ENCODE data around the gene SPAST.
"Not testable (repeated sequence)": the region's sequence is repeated elsewhere in the genome, so short reads cannot be mapped to it uniquely, and the experiment has no call there.

SPAST gene, protein sequence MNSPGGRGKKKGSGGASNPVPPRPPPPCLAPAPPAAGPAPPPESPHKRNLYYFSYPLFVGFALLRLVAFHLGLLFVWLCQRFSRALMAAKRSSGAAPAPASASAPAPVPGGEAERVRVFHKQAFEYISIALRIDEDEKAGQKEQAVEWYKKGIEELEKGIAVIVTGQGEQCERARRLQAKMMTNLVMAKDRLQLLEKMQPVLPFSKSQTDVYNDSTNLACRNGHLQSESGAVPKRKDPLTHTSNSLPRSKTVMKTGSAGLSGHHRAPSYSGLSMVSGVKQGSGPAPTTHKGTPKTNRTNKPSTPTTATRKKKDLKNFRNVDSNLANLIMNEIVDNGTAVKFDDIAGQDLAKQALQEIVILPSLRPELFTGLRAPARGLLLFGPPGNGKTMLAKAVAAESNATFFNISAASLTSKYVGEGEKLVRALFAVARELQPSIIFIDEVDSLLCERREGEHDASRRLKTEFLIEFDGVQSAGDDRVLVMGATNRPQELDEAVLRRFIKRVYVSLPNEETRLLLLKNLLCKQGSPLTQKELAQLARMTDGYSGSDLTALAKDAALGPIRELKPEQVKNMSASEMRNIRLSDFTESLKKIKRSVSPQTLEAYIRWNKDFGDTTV

DNA sequence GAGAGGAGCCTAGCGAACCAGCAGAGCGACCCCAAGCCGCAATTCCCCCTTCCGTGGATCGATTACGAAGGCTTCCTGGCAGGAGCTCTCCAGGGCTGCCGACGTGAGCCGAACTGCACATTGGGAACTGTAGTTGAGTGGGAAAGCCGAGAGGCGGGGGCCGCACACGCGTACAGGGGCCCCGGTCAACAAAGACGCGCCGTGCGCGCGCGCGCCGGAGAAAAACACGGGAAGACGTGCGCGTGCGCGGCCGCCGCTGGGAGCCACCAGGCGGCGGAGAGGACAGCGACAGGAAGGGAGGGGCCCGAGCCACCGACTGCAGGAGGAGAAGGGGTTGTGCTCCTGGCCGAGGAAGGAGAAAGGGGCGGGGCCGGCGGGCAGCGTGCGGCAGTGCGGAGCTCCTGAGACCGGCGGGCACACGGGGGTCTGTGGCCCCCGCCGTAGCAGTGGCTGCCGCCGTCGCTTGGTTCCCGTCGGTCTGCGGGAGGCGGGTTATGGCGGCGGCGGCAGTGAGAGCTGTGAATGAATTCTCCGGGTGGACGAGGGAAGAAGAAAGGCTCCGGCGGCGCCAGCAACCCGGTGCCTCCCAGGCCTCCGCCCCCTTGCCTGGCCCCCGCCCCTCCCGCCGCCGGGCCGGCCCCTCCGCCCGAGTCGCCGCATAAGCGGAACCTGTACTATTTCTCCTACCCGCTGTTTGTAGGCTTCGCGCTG lies at the start of gene SPAST:
TSS of gene SPAST (plus strand) at position 247 of the 711 bp plus-strand sequence. CDS start at position 523, 276 bp downstream.
- DNase-seq = peak; percentile 93

DNA sequence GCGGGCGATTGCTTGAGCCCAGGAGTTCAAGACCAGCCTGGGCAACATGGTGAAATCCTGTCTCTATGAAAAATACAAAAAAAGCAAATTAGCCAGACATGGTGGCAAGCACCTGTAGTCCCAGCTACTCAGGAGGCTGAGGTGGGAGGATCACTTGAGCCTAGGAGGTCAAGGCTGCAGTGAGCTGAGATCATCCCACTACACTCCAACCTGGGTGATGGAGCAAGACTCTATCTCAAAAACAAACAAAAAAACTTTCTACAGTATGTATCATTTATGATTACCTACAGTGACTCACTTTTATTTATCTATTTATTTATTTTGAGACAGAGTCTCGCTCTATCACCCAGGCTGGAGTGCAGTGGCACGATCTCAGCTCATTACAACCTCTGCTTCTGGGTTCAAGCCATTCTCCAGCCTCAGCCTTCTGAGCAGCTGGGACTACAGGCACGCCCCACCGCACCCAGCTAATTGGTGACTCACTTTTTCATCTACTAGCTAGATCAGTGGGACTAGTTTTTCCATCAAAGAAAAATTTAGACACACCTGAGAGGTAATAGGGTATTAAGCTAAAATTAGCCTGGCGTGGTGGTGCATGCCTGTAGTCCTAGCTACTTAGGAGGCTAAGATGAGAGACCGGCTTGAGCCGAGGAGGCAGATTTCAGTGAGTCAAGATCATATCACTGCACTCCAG lies 44.4 kb upstream of the SPAST start:
- DNase-seq = not testable (repeated sequence)

DNA sequence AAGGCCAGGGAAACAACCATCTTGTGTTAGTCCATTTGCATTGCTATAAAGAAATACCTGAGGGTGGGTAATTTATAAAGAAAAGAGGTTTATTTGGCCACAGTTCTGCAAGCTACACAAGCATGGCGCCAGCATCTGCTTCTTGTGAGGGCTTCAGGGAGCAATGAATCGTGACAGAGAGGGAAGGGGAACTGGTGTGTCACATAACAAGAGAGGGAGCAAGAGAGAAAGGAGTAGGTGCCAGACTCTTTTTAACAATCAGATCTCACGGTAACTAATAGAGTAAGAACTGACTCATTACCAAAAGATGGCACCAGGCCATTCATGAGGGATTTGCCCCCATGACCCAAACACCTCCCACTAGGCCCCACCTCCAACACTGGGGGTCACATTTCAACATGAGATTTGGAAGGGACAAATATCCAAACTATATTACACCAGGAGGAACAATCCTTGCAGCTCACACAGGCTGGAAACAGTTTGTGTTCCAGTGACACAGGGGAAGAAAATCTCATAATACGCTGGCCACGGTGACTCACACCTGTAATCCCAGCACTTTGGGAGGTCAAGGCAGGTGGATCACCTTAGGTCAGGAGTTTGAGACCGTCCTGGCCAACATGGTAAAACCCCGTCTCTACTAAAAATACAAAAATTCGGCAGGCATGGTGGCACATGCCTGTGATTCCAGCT lies 29.0 kb upstream of the SPAST start:
- not testable (repeated sequence) for DNase-seq

DNA sequence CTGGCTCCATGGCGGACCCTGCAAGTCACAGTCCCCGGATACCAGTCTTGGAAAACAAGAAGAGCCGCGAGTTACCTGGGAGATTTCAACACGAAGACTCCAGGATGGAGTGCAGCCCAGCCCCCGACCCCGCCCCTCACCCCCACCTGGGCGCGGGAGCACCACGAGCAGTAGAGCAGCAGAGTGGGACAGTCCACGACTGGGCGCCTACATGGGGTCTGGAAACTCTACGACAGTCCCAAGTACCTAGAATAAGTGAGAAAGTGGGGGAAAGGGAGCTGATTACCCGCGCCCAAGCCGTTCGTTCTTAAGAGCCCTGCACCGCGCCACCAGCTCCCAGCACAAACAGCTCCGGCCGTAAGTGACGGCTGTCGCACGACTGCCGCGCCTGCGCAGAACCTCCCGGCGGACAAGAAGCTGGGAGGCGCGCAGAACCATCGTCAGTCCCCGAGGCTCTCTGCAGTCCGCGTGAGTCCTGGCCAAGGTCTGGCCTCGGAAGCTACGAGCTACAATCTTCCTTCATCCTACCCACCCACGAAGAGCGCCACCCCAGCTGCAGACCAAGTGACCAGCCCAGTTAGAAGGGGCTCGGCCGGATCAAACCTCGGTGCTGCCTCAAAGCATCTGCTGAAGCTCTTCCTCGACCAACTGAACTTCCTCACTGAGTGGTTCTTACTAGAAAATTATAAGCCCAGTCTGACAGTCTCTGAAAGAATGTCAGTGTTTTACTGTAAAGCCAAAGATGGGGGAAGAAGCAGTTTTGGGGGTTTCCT lies 23.7 kb upstream of the SPAST start, which contains the start of gene DPY30:
TSS of gene DPY30 (minus strand) at position 359 of the 773 bp plus-strand sequence. CDS start at position 10, 349 bp downstream.
- peak; percentile 88 for DNase-seq

DNA sequence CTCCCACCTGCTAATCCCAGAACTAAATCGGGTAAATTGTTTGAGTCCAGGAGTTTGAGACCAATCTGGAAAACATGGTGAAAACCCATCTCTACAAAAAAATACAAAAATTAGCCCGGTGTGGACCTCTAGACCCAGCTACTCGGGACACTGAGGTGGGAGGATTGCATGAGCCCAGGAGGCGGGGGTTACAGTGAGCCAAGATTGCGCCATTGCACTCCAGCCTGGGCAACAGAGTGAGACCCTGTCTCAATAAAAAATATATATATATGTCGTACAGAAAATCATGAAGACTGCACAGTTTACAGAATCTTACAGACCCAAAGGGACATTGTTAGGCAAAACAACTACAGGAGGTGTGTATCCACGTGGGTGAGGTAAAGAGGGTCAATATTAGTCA lies 19.8 kb upstream of the SPAST start:
- DNase-seq = no peak

DNA sequence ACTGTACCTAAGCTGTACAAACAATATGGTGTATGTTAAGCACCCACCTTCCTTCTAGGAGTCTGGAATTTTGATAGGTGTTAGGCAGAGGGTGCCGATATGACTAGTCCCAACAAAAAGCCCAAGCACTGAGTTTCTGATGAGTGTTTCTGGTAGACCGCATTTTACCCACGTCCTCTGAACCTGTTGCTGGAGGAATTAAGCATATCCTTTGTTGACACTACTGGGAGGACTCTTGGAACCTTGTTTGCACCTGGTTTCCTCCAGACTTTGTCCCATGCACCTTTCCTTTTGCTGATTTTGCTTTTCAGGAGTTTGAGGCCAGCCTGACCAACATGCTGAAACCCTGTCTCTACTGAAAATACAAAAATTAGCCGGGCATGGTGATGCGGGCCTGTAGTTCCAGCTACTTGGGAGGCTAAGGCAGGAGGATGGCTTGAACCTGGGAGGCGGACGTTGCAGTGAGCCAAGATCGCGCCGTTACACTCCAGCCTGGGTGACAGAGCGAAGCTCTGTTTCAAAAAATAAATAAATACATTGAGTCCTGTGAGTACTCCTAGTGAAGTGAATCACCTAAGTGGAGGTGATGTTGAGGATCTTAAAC lies 11.4 kb upstream of the SPAST start:
- no peak for DNase-seq

DNA sequence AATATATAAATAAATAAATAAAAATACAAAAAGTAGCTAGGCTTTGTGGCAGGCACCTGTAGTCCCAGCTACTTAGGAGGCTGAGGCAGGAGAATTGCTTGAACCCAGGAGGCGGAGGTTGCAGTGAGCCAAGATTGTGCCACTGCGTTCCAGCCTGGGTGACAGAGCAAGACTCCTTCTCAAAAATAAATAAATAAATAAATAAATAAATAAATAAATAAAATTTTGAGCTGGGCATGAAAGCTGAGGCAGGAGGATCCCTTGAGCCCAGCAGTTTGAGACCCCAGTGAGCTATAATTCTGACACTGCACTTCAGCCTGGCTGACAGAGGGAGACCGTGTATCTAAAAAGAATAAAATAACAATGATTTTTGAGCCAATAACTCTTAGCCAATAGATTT lies 8.8 kb upstream of the SPAST start:
- DNase-seq = not testable (repeated sequence)

DNA sequence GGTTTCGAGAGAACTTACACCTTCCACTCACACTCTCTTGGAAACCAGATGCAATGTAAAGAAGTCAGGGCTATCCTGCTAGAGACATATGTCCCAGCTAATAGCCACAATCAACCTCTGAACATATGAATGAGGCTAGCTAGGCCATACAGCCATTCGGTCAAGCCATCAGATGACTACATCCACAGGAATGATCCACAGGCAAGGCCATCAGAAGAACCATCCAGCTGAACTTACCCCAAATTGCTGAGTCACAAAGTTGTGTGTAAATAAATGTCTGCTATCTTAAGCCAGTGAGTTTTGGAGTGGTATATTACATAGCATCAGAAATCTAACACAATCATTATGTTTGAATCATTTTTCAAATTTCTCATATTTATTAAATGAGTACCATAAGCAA lies 5.2 kb upstream of the SPAST start:
- no peak for DNase-seq

DNA sequence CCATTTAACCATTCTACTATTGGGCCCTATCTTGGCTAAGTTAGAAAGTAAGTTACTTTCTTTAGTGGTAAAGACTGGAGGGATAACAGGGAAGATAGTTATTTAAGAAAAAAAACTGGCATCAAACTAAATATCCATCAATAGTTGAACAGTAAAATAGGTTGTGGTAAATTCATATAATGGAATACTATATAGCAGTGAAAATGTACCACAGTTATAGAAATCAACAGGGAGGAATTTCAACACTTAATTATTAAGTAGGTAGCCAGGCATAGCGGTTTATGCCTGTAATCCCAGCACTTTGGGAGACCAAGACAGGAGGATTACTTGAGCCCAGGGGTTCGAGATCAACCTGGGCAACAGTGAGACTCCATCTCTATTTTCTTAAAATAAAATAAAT lies 3.1 kb upstream of the SPAST start:
- DNase-seq = no peak

DNA sequence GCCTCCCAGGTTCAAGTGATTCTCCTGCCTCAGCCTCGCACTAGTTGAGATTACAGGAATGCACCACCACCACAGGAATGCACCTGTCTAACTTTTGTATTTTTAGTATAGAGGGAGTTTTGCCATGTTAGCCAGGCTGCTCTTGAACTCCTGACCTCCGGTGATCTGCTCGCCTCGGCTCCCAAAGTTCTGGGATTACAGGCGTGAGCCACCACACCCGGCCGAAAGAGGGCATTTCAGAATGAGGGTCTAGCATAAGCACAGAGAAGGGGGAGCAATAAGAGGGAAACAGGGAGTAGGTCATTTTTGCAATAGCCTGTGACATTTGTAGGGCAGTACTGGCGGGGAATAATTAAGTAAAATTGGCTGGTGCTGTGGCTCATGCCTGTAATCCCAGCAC lies 1.9 kb upstream of the SPAST start:
- DNase-seq = no peak

DNA sequence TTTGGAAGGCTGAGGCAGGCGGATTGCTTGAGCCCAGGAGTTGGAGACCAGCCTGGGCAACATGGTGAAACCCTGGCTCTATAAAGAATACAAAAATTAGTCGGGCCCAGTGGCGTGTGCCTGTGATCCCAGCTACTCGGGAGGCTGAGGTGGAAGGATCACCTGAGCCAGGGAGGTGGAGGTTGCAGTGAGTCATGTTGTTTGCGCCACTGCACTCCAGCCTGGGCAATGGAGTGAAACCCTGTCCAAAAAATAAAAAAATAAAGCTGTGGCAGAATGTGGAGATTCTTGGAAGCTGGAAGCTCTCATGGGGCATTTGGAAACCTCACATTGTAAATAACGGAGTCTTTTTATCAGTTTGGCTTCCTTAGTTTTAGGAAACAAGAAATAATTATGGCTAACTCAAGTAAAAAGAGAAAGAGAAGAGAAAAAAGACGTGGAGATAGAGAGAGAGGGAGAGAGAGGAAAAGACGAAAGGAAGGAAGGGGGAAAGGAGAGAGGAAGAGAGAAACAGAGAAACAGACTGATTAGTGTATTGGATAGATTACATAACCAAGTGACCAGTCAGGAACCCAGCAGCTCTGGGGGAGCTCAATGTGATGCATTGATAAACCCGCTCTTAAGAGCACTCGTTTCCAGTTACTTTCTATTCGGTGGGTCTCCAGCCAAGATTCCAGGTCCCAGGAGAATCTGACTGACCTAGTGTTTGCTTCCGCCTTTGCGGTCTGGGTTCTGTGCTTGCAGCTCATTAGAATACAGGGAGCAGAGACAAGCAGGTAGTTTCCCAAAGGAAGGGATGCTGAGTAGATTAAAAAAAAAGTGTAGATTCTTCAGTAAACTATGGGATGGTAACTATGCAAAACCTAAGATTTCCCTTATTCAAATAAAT lies 1.1 kb upstream of the SPAST start:
- DNase-seq = peak; percentile 28

DNA sequence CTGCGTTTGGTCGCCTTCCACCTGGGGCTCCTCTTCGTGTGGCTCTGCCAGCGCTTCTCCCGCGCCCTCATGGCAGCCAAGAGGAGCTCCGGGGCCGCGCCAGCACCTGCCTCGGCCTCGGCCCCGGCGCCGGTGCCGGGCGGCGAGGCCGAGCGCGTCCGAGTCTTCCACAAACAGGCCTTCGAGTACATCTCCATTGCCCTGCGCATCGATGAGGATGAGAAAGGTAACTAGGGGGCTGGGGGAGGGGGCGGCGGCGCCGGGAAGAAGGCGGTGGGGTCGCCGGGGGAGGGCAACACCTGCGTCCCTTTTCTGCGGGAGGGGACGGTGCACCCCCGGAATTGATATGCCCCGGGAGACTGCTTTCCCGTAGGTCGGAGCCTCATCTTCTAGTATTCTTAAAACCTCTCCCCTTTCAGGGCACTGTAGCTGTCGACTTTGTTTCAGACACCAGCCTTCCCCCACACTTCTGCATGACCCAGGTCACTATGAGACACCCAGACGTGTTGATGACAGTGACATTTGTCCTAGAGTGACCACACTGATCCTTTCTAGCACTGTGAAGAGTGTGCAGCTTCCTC lies 755 bp downstream of the SPAST start:
- no peak for DNase-seq

DNA sequence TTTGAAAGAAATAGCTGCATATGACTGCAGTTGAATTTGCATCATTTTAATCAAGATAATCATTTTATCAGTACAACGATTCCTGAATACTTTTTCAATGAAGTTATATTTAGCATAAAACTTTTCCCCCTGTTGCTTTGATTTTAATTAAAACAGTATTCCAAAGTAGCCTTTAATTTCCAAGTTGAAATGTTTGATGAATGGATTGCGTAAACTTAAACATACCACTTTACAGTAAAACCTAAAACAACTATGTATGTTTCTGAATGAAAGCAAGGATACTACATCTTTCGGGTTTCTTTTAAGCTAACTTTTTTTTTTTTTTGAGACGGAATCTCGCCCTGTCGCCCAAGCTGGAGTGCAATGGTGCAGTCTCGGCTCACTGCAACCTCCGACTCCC lies 1.4 kb downstream of the SPAST start:
- DNase-seq = no peak

DNA sequence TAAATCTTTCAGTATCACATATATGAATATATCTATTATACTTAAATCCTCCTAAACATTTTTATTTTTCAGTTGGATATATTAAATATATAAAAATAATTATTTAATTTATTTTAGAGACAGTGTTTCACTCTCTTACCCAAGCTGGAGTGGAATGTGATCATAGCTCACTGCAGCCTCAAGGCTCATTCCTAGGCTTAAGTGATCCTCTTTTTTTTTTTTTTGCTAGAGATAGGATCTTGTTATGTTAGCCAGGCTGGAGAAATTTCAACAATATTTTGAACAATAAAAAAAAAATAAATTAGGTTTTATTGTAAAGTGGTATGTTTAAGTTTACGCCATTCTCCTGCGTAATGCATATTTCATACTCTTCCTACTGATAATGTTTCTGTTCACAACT lies 4.2 kb downstream of the SPAST start:
- no peak for DNase-seq

DNA sequence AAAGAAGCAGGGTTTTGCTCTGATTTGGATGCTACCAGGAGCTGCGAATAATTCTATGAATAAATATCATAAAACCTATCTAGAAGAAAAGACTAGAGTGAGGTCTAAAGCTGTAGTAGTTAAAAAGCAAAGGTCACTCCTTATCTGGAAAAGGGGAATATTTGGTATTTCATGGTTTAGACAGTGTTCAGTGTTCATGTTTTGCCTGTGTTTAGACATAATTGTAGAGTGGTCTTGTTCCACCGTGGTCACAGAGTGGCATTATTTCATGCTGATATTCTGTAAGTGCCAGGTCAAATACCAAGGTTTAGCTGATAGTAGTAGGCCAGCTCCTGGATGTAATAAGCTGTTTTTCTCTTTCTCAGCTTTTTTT lies 10.8 kb downstream of the SPAST start:
- no peak for DNase-seq

DNA sequence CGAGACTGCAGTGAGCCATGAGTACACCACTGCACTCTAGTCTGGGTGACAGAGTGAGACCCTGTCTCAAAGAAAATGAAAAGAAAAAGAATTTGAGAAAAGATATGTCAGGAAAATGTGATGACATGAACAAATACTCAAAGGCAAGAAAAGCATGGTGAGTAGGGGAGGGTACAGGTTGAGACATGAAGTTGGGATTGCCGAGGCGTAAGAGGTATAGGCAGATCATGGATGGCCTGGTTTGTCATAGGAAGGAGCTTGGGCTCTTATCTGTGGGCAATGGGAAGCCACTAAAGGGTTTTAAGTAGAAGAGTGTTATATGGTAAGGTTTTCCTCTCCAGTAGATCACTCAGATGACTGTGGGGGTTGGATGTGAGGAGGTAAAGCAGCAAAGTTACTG lies 32.3 kb downstream of the SPAST start:
- no peak for DNase-seq

DNA sequence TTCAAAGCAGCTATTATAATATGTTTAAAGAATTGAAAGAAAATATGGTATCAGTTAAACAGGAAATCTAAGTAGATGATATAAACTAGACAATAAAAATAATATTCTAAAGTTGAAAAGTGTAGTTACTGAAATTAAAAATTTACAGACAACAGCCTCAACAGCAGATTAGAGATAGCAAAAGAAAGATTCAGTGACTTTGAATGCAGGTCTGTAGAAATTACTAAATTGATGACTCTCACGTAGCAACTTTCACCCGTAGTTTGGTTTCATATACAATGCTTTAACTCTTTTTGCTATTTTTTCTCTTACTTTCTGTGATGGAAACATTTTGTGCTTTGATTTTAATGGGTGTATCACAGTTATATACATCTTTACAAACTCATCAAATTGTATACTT lies 44.8 kb downstream of the SPAST start:
- no peak for DNase-seq

DNA sequence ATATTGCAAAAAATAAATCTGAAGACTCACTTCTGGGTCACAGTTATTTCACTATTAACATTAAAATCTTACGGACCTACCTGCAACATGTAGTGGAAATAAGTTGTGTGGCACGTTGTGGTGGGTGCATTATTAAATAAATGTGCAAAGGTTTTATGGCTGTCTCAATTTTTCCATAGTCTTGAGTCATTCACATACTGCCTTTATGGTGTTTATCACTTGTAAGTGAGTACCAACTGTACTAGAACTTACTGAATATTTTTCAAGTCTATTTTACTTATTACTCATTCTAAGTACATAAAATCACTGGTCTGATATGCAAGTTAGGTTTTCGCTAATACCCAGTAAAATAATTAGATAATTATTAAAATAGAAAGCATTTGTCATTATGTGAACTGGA lies 54.7 kb downstream of the SPAST start:
- no peak for DNase-seq

DNA sequence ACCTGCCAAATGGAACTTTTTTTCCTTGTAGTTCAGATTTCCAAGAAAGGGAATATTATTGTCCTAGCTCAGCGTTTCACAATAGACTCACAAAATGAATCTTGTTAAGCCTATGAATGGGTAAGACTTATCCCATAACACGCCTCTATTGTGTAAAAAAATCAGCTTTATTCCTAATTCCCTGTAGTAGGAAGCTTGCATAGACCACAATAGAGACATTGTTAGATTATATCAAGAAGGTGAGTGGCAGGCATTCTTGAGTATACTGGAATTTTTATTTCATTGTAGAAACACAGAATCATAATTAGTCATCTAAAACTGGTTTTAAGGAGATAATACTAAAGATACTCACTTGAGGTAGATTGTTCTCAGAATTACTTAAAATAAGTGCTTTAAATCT lies 55.8 kb downstream of the SPAST start:
- no peak for DNase-seq

DNA sequence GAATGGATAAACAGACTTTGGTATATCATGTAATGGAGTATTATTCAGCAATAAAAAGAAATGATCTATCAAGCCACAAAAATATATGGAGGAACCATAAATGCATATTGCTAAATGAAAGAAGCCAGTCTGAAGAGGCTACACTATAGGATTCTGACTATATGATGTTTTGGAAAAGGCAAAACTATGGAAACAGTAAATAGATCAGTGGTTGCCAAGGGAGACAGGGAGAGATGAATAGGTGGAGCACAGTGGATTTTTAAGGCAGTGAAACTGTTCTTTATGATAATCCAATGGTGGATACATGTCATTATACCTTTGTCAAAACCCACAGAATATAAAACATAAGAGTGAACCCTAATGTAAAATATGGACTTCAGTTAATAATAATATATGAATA lies 61.3 kb downstream of the SPAST start:
- no peak for DNase-seq

All from NCI-H1105 (cell line).